Adrenal gland (tissue), 12 donors: ENCODE measurements around the gene KBTBD6. TPM values are rescaled to one million over a fixed set of nuclear protein-coding genes. Genes with fewer than 3 reads are reported as not detected.
"Not testable (repeated sequence)": the region's sequence is repeated elsewhere in the genome, so short reads cannot be mapped to it uniquely, and the experiment has no call there.

ENCODE experiments used
- DNase-seq, 7 donors: peaks; one replicate each; pipeline ENCODE4 v3.0.0-alpha.2; 2019 to 2020
- H3K27ac ChIP-seq, 5 donors: fragments of 200-600 bp; sonication (generic) in 4 of 5; 1 replicate in 3 of 5; 2 replicates in 2 of 5; pipeline versions ENCODE4 v1.5.1 to v1.8.0; 2016 to 2020; ENCODE audit warnings: mild to moderate bottlenecking in 1 of 5
- H3K27me3 ChIP-seq: fragments of 200-600 bp; 2 replicates; pipeline ENCODE4 v1.8.0; 2021
- H3K36me3 ChIP-seq, 2 donors: fragments of 200-600 bp; replicated peaks in 1 of 2; 1 replicate in 1 of 2; 2 replicates in 1 of 2; pipeline versions ENCODE4 v1.5.1 to v1.8.0; 2018 to 2022
- H3K4me1 ChIP-seq, 2 donors: fragments of 200-600 bp; replicated peaks in 1 of 2; 1 replicate in 1 of 2; 2 replicates in 1 of 2; pipeline versions ENCODE4 v1.5.1 to v1.8.0; 2018 to 2021
- H3K4me3 ChIP-seq, 4 donors: fragments of 200-600 bp; sonication (generic) in 3 of 4; one replicate each; pipeline ENCODE4 v1.5.1; 2016 to 2018
- H3K9me3 ChIP-seq, 3 donors: fragments of 200-600 bp; sonication (generic) in 1 of 3; replicated peaks in 1 of 3; 1 replicate in 2 of 3; 2 replicates in 1 of 3; pipeline versions ENCODE4 v1.5.1 to v1.8.0; 2016 to 2021
- POLR2A ChIP-seq, 2 donors: fragments of 450-650 bp; IDR thresholded peaks; one replicate each; pipeline ENCODE4 v1.6.1; 2017; ENCODE audit warnings: antibody characterized with exemption in 2 of 2, mild to moderate bottlenecking in 2 of 2, moderate library complexity in 1 of 2
- WGBS, 4 donors: extraction: QIAGEN DNeasy Blood & Tissue Kit in 2 of 4; methylation state at CpG; one replicate each; pipeline versions ENCODE4 v1.1.5 to v1.1.7; 2013 to 2017; 5-methylcytosine and 5-hydroxymethylcytosine counted together
- intact Hi-C, 2 donors: fragments of 100-400 bp; cut with DNase I; formaldehyde crosslinking; loops; one replicate each; pipeline versions ENCODE4 v1.14.1 to v1.15.0; 2022 to 2023
- polyA plus RNA-seq, 3 donors: library from polyadenylated mRNA; stranded (reverse); fragments of 200-250 nt in 2 of 3; fragments of 350-450 nt in 1 of 3; fragmentation: Illumina TruSeq in 1 of 3; extraction: RNeasy Lipid Tissue Mini Kit (QIAGEN cat#74804) in 1 of 3; gene quantifications; one replicate each; pipeline ENCODE4 v1.2.3, GENCODE V29; 2013 to 2014
- total RNA-seq, 9 donors: library from RNA; depleted of rRNA in 4 of 9; stranded (reverse); fragments of >200 nt in 4 of 9; fragments of 120-200 nt in 1 of 9; fragmentation: NEBNext Ultra II Directional in 1 of 9; extraction: Animal tissue kit (Norgen Biotek cat#: 25700) in 1 of 9; gene quantifications; one replicate each; pipeline versions ENCODE4 v1.1.0 to v1.2.4, GENCODE V29; 2013 to 2023
- TF ChIP-seq, protein P1 (sequence below), 6 experiments: fragments of 450-650 bp in 4 of 6; fragments of 200-600 bp in 2 of 6; sonication (generic) in 1 of 6; IDR thresholded peaks; 1 replicate in 5 of 6; 2 replicates in 1 of 6; pipeline versions ENCODE4 v1.5.1 to v1.8.0; 2016 to 2021; ENCODE audit warnings: antibody characterized with exemption in 6 of 6, mild to moderate bottlenecking in 2 of 6, moderate library complexity in 1 of 6
- donor health status: healthy with polysubstance abuse.
- donor health status: Bipolar disorder and iron deficiency.
- donor health status: DM: yes; HTN: yes; CAD: no.
- donor health status: DM: no; HTN: no; CAD: no.
- donor health status: DM: no; HTN: no; CAD: no.
- donor health status: DM: yes; HTN: yes; CAD: no.

Gene KBTBD6
- total and polyA plus RNA-seq, 12 donors, result 3.2 to 15.9 (median 12.7) TPM

- TF ChIP-seq POLR2A (IDR thresholded peaks at IDR 0.05), result no peak
- TF ChIP-seq, protein P1, sequence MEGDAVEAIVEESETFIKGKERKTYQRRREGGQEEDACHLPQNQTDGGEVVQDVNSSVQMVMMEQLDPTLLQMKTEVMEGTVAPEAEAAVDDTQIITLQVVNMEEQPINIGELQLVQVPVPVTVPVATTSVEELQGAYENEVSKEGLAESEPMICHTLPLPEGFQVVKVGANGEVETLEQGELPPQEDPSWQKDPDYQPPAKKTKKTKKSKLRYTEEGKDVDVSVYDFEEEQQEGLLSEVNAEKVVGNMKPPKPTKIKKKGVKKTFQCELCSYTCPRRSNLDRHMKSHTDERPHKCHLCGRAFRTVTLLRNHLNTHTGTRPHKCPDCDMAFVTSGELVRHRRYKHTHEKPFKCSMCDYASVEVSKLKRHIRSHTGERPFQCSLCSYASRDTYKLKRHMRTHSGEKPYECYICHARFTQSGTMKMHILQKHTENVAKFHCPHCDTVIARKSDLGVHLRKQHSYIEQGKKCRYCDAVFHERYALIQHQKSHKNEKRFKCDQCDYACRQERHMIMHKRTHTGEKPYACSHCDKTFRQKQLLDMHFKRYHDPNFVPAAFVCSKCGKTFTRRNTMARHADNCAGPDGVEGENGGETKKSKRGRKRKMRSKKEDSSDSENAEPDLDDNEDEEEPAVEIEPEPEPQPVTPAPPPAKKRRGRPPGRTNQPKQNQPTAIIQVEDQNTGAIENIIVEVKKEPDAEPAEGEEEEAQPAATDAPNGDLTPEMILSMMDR (IDR thresholded peaks at IDR 0.05), result no peak
- no peak for DNase-seq
- H3K36me3 ChIP-seq, result no peaks in the 10 kb centered on the region
- no peaks in the 10 kb centered on the region for H3K9me3 ChIP-seq
- no peak overlapping the region for H3K27ac ChIP-seq
- intact Hi-C loops, result no loop called here
- WGBS, 4 donors, result 78 to 86% (median 84%) methylated on average over 7 of the region's 7 CpGs
- H3K4me1 ChIP-seq, result no peaks in the 10 kb centered on the region
- no peaks in the 10 kb centered on the region for H3K27me3 ChIP-seq
- no peak overlapping the region for H3K4me3 ChIP-seq
Observed at GRCh38 chr13:41178040-41178439, 45.4 kb upstream of the KBTBD6 start.

DNA sequence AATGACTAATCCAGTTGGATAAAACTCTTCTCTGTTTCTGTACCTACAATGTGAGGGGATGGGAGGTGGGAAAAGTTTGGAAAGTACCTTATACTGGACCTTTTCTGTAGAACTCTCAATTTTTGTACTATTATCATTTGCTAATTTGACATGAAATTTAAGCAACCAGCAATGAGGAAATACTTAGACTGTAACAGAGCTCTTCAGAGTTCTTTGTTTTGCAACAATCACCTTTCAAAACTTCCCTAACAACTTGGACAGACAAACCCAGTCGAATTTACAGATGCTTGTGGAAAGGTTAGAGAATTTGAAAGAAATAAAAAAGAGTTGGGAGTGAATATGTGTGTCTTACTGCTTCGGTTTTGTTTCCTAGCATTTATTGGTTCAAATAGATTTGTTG lies 45.0 kb upstream of the KBTBD6 start:
- Histone ChIP-seq H3K36me3 (no peaks in the 10 kb centered on the region), H3K27ac (no peak overlapping the region), H3K9me3 (no peaks in the 10 kb centered on the region), H3K4me1 (no peaks in the 10 kb centered on the region), H3K27me3 (no peaks in the 10 kb centered on the region), H3K4me3 (no peak overlapping the region)
- TF ChIP-seq POLR2A (IDR thresholded peaks at IDR 0.05), result no peak
- intact Hi-C loops, result no loop called here
- 31 to 39% (median 35%) methylated on average over 2 of the region's 2 CpGs for WGBS, 4 donors
- no peak for DNase-seq

GRCh38 chr13:41175576-41175975 lies 43.0 kb upstream of the KBTBD6 start:
- H3K36me3 ChIP-seq, H3K27ac ChIP-seq, H3K4me3 ChIP-seq, H3K27me3 ChIP-seq, DNase-seq, H3K9me3 ChIP-seq, H3K4me1 ChIP-seq, intact Hi-C loops: not testable (repeated sequence)
- WGBS, 4 donors, result 90 to 95% (median 93%) methylated on average over 8 of the region's 8 CpGs

DNA sequence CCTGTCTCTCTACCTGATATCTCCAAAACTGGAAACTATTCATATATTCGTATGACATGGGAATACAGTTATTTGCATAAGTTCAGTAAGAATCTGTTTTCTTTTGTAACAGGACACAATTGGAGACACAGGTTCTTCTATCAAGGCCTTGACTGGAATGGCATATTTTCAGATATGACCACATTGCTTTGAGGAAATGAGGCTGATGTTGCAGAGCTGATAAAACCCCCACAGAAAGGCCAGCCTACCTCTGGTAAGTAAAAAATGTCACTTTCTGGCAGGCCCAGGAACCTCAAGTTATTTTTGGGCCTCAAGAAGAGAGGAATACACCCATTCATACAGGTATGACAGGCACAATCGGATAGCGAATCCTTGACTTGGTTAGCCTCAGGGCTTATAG lies 29.5 kb upstream of the KBTBD6 start:
- H3K4me3 ChIP-seq, result no peak overlapping the region
- no peaks in the 10 kb centered on the region for H3K36me3 ChIP-seq
- TF ChIP-seq, protein P1 (IDR thresholded peaks at IDR 0.05), result no peak
- TF ChIP-seq POLR2A (IDR thresholded peaks at IDR 0.05), result no peak
- no peak overlapping the region for H3K27ac ChIP-seq
- intact Hi-C loops, result no loop called here
- 92 to 98% (median 94%) methylated on average over 3 of the region's 3 CpGs for whole genome bisulfite sequencing, 4 donors
- DNase-seq, result no peak
- H3K9me3 ChIP-seq, result no peaks in the 10 kb centered on the region
- no peaks in the 10 kb centered on the region for H3K27me3 ChIP-seq
- H3K4me1 ChIP-seq, result no peaks in the 10 kb centered on the region

GRCh38 chr13:41159174-41159573 lies 26.6 kb upstream of the KBTBD6 start:
- TF ChIP-seq, protein P1 (IDR thresholded peaks at IDR 0.05), result no peak
- no peak for TF ChIP-seq POLR2A (IDR thresholded peaks at IDR 0.05)
- no peak for DNase-seq
- Histone ChIP-seq H3K27me3 (no peaks in the 10 kb centered on the region), H3K27ac (no peak overlapping the region), H3K9me3 (no peaks in the 10 kb centered on the region), H3K36me3 (no peaks in the 10 kb centered on the region), H3K4me1 (no peaks in the 10 kb centered on the region), H3K4me3 (no peak overlapping the region)
- intact Hi-C loops, result no loop called here
